HPDE6-E6E7 (cell line): ENCODE results near the gene CLTA.
A peak's percentile ranks its signal among the peaks of the same experiment; 100 is the strongest.

ENCODE experiments used
- DNase-seq: peaks from one replicate; pipeline ENCODE4 v3.0.0; 2011; ENCODE audit warnings: missing footprints; ENCODE audit errors: extremely low spot score

CLTA gene

GRCh38 chr9:36190388-36191289 lies at the start of gene CLTA:
TSS of gene CLTA (plus strand) at chr9:36190921. CDS start at chr9:36191057, 136 bp downstream.
- DNase-seq = peak; percentile 99

- no peak for DNase-seq
These were observed 49.4 kb upstream of the CLTA start for GRCh38 chr9:36141288-36141687.

GRCh38 chr9:36141761-36142160 lies 49.0 kb upstream of the CLTA start:
- no peak for DNase-seq

- no peak for DNase-seq
These were observed 48.0 kb upstream of the CLTA start for GRCh38 chr9:36142510-36143244.

GRCh38 chr9:36143245-36143641 lies 47.5 kb upstream of the CLTA start:
- no peak for DNase-seq

- DNase-seq = no peak
These were observed 46.1 kb upstream of the CLTA start for GRCh38 chr9:36144309-36145232.

- no peak for DNase-seq
These were observed 44.8 kb upstream of the CLTA start for GRCh38 chr9:36145970-36146369.

- no peak for DNase-seq
These were observed 44.1 kb upstream of the CLTA start for GRCh38 chr9:36146651-36147050.

- no peak for DNase-seq
These were observed 43.1 kb upstream of the CLTA start for GRCh38 chr9:36147441-36148175.

GRCh38 chr9:36148311-36149051 lies 42.2 kb upstream of the CLTA start:
- peak; percentile 84 for DNase-seq

- no peak for DNase-seq
These were observed 41.5 kb upstream of the CLTA start for GRCh38 chr9:36149197-36149596.

- DNase-seq = no peak
These were observed 40.0 kb upstream of the CLTA start for GRCh38 chr9:36150574-36151315.

GRCh38 chr9:36151316-36152210 lies 39.2 kb upstream of the CLTA start:
- no peak for DNase-seq

- DNase-seq = no peak
These were observed 37.8 kb upstream of the CLTA start for GRCh38 chr9:36152741-36153438.

- DNase-seq = no peak
These were observed 37.0 kb upstream of the CLTA start for GRCh38 chr9:36153746-36154145.

- no peak for DNase-seq
These were observed 36.3 kb upstream of the CLTA start for GRCh38 chr9:36154331-36154952.

GRCh38 chr9:36156116-36156515 lies 34.6 kb upstream of the CLTA start:
- DNase-seq = no peak

- no peak for DNase-seq
These were observed 32.6 kb upstream of the CLTA start for GRCh38 chr9:36158122-36158521.
